Measurements from ENCODE around the gene CD151. TPM values are rescaled to one million over a fixed set of nuclear protein-coding genes. Genes with fewer than 3 reads are reported as not detected.

The CD151 gene
- polyA plus RNA-seq, 1 experiment = 559 TPM

GRCh38 chr11:864898-865297, 32.1 kb downstream of the CD151 start:
- CTCF ChIA-PET = no interaction called here

GRCh38 chr11:865462-866430, 33.0 kb downstream of the CD151 start:
- CTCF ChIA-PET = no interaction called here
- POLR2A ChIA-PET = interaction anchor here (1.3 to 1.8 kb wide), 2 partner anchors 9 to 19 kb away, joined by 3 to 4 read pairs; no protein-coding TSS in a partner anchor
- H3K9me3 ChIP-seq (ENCODE audit: control insufficient read depth, insufficient read depth, low read length) = no peaks in the 10 kb centered on the region; the same call in 1 of the 2 replicates

More at GRCh38 chr11:864898-865297, 32.1 kb downstream of the CD151 start:
- DNase-seq (ENCODE audit: low read depth, low spot score) = no peak
- Histone ChIP-seq H3K4me3 (ENCODE audit: low read depth, low read length) (no peak overlapping the region), H3K27ac (ENCODE audit: low read depth, low read length) (no peak overlapping the region), H3K9me3 (ENCODE audit: control insufficient read depth, insufficient read depth, low read length) (no peaks in the 10 kb centered on the region; the same call in 1 of the 2 replicates), H3K27me3 (ENCODE audit: control insufficient read depth, insufficient read depth, low read length) (no peaks in the 10 kb centered on the region)
- POLR2A ChIA-PET = no interaction called here
- TF ChIP-seq, protein P1, sequence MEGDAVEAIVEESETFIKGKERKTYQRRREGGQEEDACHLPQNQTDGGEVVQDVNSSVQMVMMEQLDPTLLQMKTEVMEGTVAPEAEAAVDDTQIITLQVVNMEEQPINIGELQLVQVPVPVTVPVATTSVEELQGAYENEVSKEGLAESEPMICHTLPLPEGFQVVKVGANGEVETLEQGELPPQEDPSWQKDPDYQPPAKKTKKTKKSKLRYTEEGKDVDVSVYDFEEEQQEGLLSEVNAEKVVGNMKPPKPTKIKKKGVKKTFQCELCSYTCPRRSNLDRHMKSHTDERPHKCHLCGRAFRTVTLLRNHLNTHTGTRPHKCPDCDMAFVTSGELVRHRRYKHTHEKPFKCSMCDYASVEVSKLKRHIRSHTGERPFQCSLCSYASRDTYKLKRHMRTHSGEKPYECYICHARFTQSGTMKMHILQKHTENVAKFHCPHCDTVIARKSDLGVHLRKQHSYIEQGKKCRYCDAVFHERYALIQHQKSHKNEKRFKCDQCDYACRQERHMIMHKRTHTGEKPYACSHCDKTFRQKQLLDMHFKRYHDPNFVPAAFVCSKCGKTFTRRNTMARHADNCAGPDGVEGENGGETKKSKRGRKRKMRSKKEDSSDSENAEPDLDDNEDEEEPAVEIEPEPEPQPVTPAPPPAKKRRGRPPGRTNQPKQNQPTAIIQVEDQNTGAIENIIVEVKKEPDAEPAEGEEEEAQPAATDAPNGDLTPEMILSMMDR (IDR thresholded peaks at IDR 0.05; ENCODE audit: low read depth, low read length) = no peak

DNA sequence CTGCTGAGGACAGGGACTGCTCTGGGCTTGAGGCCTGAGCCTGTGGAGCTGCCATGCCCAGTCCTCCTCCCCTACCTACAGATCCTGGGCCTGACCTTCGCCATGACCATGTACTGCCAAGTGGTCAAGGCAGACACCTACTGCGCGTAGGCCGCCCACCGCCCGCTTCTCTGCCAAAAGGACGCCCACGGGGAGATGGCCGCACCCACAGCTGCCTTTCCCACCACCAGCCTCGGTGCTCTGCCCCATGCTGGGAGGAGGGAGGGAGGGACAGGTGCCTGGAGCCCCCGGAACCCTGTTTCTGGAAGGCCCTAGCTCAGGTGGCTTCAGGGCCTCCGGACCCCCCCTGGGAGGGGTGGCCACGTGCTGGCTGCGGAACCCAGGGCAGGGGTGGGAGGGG, 33.7 kb downstream of the CD151 start:
- ChIA-PET POLR2A (interaction anchor here (1.2 to 1.8 kb wide), 3 partner anchors 8 to 48 kb away, joined by 3 to 4 read pairs (median 3); partner anchors contain the start of gene PNPLA2), CTCF (no interaction called here)
- no peaks in the 10 kb centered on the region for H3K27me3 ChIP-seq (ENCODE audit: control insufficient read depth, insufficient read depth, low read length)
- H3K4me3 ChIP-seq (ENCODE audit: low read depth, low read length) = no peak overlapping the region
- no peaks in the 10 kb centered on the region; the same call in 1 of the 2 replicates for H3K9me3 ChIP-seq (ENCODE audit: control insufficient read depth, insufficient read depth, low read length)
- DNase-seq (ENCODE audit: low read depth, low spot score) = no peak
- TF ChIP-seq, protein P1 (IDR thresholded peaks at IDR 0.05; ENCODE audit: low read depth, low read length) = no peak
- no peak overlapping the region for H3K27ac ChIP-seq (ENCODE audit: low read depth, low read length)

More at GRCh38 chr11:865462-866430, 33.0 kb downstream of the CD151 start:
- TF ChIP-seq, protein P1 (IDR thresholded peaks at IDR 0.05; ENCODE audit: low read depth, low read length) = no peak
- Histone ChIP-seq H3K27ac (ENCODE audit: low read depth, low read length) (no peak overlapping the region), H3K4me3 (ENCODE audit: low read depth, low read length) (no peak overlapping the region), H3K27me3 (ENCODE audit: control insufficient read depth, insufficient read depth, low read length) (no peaks in the 10 kb centered on the region)
- DNase-seq (ENCODE audit: low read depth, low spot score) = no peak

DNA sequence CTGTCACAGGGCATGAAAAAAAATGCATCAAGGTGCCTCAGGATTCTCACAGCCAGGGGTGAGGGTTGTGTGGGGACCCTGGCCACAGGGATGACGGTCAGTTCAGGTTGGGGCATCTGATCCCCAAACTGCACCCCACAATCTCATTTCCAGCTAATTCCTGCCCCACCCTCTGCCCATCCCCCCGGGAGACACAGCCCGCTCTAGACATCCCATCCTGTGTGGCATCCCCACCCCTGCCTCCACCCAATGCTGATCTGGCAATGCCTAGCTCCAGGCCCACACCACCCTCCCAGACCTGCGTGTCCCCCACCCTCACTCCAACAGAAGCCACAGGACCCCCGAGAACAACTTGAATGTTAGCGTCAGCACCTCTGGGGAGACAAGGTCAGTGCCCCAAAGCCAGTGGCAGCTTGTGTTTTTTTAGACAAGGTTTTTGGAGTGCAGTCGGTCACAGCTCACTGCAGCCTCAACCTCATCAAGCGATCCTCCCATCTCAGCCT, 35.2 kb downstream of the CD151 start:
- ChIA-PET CTCF (no interaction called here), POLR2A (interaction anchor here (1.8 kb wide), 1 partner anchor 21 kb away, joined by 4 read pairs; no protein-coding TSS in a partner anchor)
- no peak for DNase-seq (ENCODE audit: low read depth, low spot score)
- Histone ChIP-seq H3K27ac (ENCODE audit: low read depth, low read length) (no peak overlapping the region), H3K9me3 (ENCODE audit: control insufficient read depth, insufficient read depth, low read length) (no peaks in the 10 kb centered on the region; the same call in 1 of the 2 replicates), H3K27me3 (ENCODE audit: control insufficient read depth, insufficient read depth, low read length) (no peaks in the 10 kb centered on the region), H3K4me3 (ENCODE audit: low read depth, low read length) (no peak overlapping the region)
- TF ChIP-seq, protein P1 (IDR thresholded peaks at IDR 0.05; ENCODE audit: low read depth, low read length) = no peak

- TF ChIP-seq, protein P1 (IDR thresholded peaks at IDR 0.05; ENCODE audit: low read depth, low read length) = no peak
- Histone ChIP-seq H3K27me3 (ENCODE audit: control insufficient read depth, insufficient read depth, low read length) (no peaks in the 10 kb centered on the region), H3K9me3 (ENCODE audit: control insufficient read depth, insufficient read depth, low read length) (no peaks in the 10 kb centered on the region; the same call in 1 of the 2 replicates), H3K4me3 (ENCODE audit: low read depth, low read length) (no peak overlapping the region), H3K27ac (ENCODE audit: low read depth, low read length) (no peak overlapping the region)
- ChIA-PET CTCF (no interaction called here), POLR2A (no interaction called here)
- DNase-seq (ENCODE audit: low read depth, low spot score) = no peak
Observed at GRCh38 chr11:868394-868793, 35.6 kb downstream of the CD151 start.

All from AG04450 (cell line).